Keratinocyte (primary cell): Measurements from ENCODE around the gene TSHR. TPM values are rescaled to one million over a fixed set of nuclear protein-coding genes. Genes with fewer than 3 reads are reported as not detected.

Experiments used
- DNase-seq: peaks from one replicate; pipeline ENCODE4 v3.0.0-alpha.2; 2011; ENCODE audit warnings: low read depth, missing footprints, low spot score
- FAIRE-seq: peaks from 2 replicates; lab custom pipeline; 2011; peaks lifted over from hg19 to GRCh38; lab: Jason Lieb, UNC
- H2AFZ ChIP-seq: 2 replicates; pipeline ENCODE4 v1.6.0; 2012; ENCODE audit warnings: low read length, control low read depth, inconsistent platforms; ENCODE audit not compliant: control insufficient read depth
- H3K27ac ChIP-seq: 2 replicates; pipeline ENCODE4 v1.5.1; 2011; ENCODE audit warnings: low read length; ENCODE audit not compliant: control insufficient read depth, insufficient read depth
- H3K27me3 ChIP-seq: 3 replicates; pipeline ENCODE4 v1.6.0; 2011; ENCODE audit warnings: low read length; ENCODE audit not compliant: control insufficient read depth, insufficient read depth; ENCODE audit errors: extremely low read depth
- H3K36me3 ChIP-seq, 2 experiments: 2 replicates in 1 of 2; 3 replicates in 1 of 2; pipeline ENCODE4 v1.5.1; 2011; ENCODE audit warnings: low read length in 2 of 2, mild to moderate bottlenecking in 1 of 2; ENCODE audit not compliant: control insufficient read depth in 2 of 2, insufficient read depth in 2 of 2; ENCODE audit errors: extremely low read depth in 1 of 2
- H3K4me1 ChIP-seq: 3 replicates; pipeline ENCODE4 v1.5.1; 2011; ENCODE audit warnings: low read length; ENCODE audit not compliant: control insufficient read depth, insufficient read depth; ENCODE audit errors: extremely low read depth
- H3K4me2 ChIP-seq: 3 replicates; pipeline ENCODE4 v1.6.0; 2011; ENCODE audit warnings: low read depth, low read length; ENCODE audit not compliant: control insufficient read depth, insufficient read depth; ENCODE audit errors: extremely low read depth
- H3K4me3 ChIP-seq, 3 experiments: fragments of 200-600 bp in 1 of 3; sonication (generic) in 1 of 3; 2 replicates in 2 of 3; 3 replicates in 1 of 3; pipeline ENCODE4 v1.5.1; 2011 to 2016; ENCODE audit warnings: low read length in 3 of 3, mild to moderate bottlenecking in 3 of 3, control low read depth in 2 of 3, inconsistent platforms in 1 of 3, low read depth in 1 of 3, mixed read lengths in 1 of 3, mixed run types in 1 of 3, moderate library complexity in 1 of 3; ENCODE audit not compliant: control insufficient read depth in 2 of 3, insufficient read depth in 2 of 3; ENCODE audit errors: extremely low read depth in 1 of 3
- H3K79me2 ChIP-seq: 2 replicates; pipeline ENCODE4 v1.6.0; 2012; ENCODE audit warnings: low read length; ENCODE audit not compliant: control insufficient read depth, insufficient read depth
- H3K9ac ChIP-seq: 3 replicates; pipeline ENCODE4 v1.6.0; 2011; ENCODE audit warnings: low read length; ENCODE audit not compliant: control insufficient read depth, insufficient read depth; ENCODE audit errors: extremely low read depth
- H3K9me1 ChIP-seq: 3 replicates; pipeline ENCODE4 v1.6.0; 2011; ENCODE audit warnings: low read length; ENCODE audit not compliant: control insufficient read depth, insufficient read depth; ENCODE audit errors: extremely low read depth
- H3K9me3 ChIP-seq: 2 replicates; pipeline ENCODE4 v1.5.1; 2012; ENCODE audit warnings: low read depth, low read length; ENCODE audit not compliant: control insufficient read depth
- H4K20me1 ChIP-seq: 3 replicates; pipeline ENCODE4 v1.6.0; 2011; ENCODE audit warnings: low read length; ENCODE audit not compliant: control insufficient read depth, insufficient read depth; ENCODE audit errors: extremely low read depth
- CTCF ChIP-seq, 3 experiments: IDR thresholded peaks in 1 of 3; conservative IDR thresholded peaks in 1 of 3; optimal IDR thresholded peaks in 1 of 3; 2 replicates in 2 of 3; 3 replicates in 1 of 3; pipeline versions ENCODE3 to v1.5.1; 2011; ENCODE audit warnings: low read length in 3 of 3, mild to moderate bottlenecking in 3 of 3, moderate library complexity in 2 of 3, control low read depth in 1 of 3, inconsistent platforms in 1 of 3; ENCODE audit not compliant: insufficient read depth in 2 of 3; ENCODE audit errors: extremely low read depth in 1 of 3
- EZH2 ChIP-seq: IDR thresholded peaks from one replicate; pipeline ENCODE4 v1.6.1; 2012; ENCODE audit warnings: inconsistent platforms, mild to moderate bottlenecking, low read length, moderate library complexity
- dilution Hi-C: fragments of 300-500 bp; cut with MboI; formaldehyde crosslinking; loops from one replicate; pipeline ENCODE4 v1.7.0; 2020; ENCODE audit warnings: low sequenced_read_pairs; ENCODE audit not compliant: extremely low pct_ligation_motif_present
- polyA plus RNA-seq, 5 experiments: library from polyadenylated mRNA; depleted of rRNA in 3 of 5; stranded (reverse) in 3 of 5; stranded (forward) in 1 of 5; unstranded in 1 of 5; fragments of >200 nt; gene quantifications; 1 replicate in 1 of 5; 2 replicates in 3 of 5; 3 replicates in 1 of 5; pipeline versions ENCODE4 v1.2.1 to v1.2.3, GENCODE V29; 2011 to 2012; ENCODE audit warnings: missing spikeins in 2 of 5, low read depth in 1 of 5, low replicate concordance in 1 of 5

The TSHR gene
- polyA plus RNA-seq, 1 donor (not counting 4 experiments of a cell fraction or from before 2014, with no cell fraction given), result 0.03 TPM

DNA sequence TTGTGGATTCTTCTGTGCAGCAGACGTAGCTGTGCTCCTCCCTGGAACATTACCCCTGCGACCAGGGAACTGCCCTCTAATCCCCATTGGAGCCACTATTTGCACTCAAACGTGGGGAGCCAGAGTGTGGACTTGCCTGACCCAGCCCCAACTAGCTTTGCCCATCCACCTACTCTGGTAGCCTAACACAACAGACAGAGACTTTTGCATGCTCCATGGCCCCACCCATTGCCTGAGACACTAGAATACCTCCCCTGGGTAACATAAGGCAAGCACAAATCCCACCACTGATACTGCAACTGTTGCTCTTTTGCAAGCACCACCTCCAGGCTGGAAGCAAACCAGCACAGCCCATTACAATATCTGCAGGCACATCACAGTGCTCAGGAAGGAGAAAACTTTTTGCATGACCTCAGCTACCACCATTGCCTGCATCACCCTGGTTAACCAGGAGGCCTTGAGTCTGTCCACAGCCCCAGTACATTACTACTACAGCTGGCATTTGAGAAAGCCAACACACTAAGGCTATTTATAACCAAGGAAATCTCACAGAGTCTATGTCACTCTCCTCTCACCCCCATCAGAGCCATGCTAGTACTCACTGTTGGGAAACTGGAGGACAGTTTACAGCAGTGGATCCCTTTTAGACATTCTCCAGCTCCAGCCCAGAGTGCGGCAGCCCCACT is 28.9 kb upstream of the TSHR start:
- TF ChIP-seq CTCF (optimal IDR thresholded peaks at IDR 0.05 in 1 of 3, IDR thresholded peaks at IDR 0.05 in 1 of 3, conservative IDR thresholded peaks at IDR 0.05 in 1 of 3; ENCODE audit: extremely low read depth in 1 of 3, insufficient read depth in 2 of 3, low read length in 3 of 3) (no peak), EZH2 (no peak)
- dilution Hi-C loops, result no loop called here
- Histone ChIP-seq H3K27ac (no peak overlapping the region), H3K4me2 (no peak overlapping the region), H3K79me2 (peaks cover 16% of the 10 kb centered on the region), H3K9ac (no peak overlapping the region), H3K27me3 (no peaks in the 10 kb centered on the region), H3K9me1 (no peaks in the 10 kb centered on the region), H3K4me3 (no peak overlapping the region), H2AFZ (no peak overlapping the region), H3K36me3 (no peaks in the 10 kb centered on the region), H3K4me1 (peaks cover 18% of the 10 kb centered on the region), H3K9me3 (no peaks in the 10 kb centered on the region), H4K20me1 (no peaks in the 10 kb centered on the region)
- DNase-seq, result no peak
- FAIRE-seq, result no peak

GRCh38 chr14:80927083-80927989 is 28.1 kb upstream of the TSHR start:
- H3K4me2 ChIP-seq, result no peak overlapping the region

More at GRCh38 chr14:80927083-80927989, 28.1 kb upstream of the TSHR start:
- Histone ChIP-seq H2AFZ (peak overlapping the region; percentile 2), H3K4me3 (no peak overlapping the region), H3K9me3 (no peaks in the 10 kb centered on the region), H3K36me3 (no peaks in the 10 kb centered on the region), H3K4me1 (peaks cover 23% of the 10 kb centered on the region), H3K27ac (no peak overlapping the region), H3K27me3 (no peaks in the 10 kb centered on the region), H3K9ac (no peak overlapping the region), H4K20me1 (no peaks in the 10 kb centered on the region), H3K79me2 (peaks cover 16% of the 10 kb centered on the region), H3K9me1 (no peaks in the 10 kb centered on the region)
- FAIRE-seq, result no peak
- DNase-seq, result no peak
- peak; percentile 13 to 31 (median 27) for TF ChIP-seq CTCF (optimal IDR thresholded peaks at IDR 0.05 in 1 of 3, IDR thresholded peaks at IDR 0.05 in 1 of 3, conservative IDR thresholded peaks at IDR 0.05 in 1 of 3; ENCODE audit: extremely low read depth in 1 of 3, insufficient read depth in 2 of 3, low read length in 3 of 3)
- no peak for TF ChIP-seq EZH2
- dilution Hi-C loops, result no loop called here
